ENCODE data around the gene HIF3A. TPM values are rescaled to one million over a fixed set of nuclear protein-coding genes. Genes with fewer than 3 reads are reported as not detected.

Gene HIF3A
- total and polyA plus RNA-seq, 2 of the 4 experiments (the other 2 are of a cell fraction), result 0.02 TPM; not detected in 1

DNA sequence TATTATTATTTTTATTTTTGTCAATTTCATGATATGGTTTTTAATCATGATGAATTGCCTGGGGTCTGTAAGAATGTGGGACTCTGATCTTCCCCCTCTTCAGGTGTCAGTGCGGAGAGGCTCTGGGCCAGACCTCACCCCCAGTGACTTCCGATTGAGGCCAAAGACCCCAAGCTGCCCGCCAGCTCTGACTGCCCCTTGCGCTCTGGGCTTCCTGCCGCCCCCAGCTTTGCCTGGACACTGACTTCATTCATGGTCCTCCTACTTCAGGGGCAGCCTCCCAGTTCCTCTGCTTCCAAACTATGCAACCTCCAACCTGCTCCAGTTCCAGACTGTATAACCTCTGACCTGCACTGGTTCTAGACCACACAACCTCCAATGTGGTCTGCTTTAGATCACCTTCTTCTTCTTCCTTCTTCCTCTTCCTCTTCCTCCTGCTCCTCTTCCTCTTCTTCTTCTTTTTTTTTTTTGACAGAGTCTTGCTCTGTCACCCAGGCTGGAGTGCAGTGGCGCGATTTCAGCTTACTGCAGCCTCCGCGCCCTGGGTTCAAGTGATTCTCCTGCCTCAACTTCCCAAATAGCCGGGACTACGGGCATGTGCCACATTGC lies 43.3 kb downstream of the HIF3A start:
- Histone ChIP-seq H3K23ac (ENCODE audit: low read depth, low read length) (no peak overlapping the region), H4K5ac (ENCODE audit: low read depth, low read length) (no peak overlapping the region), H2AK9ac (replicated peaks; ENCODE audit: low read depth, low read length, poor library complexity) (no peak overlapping the region), H2AFZ (replicated peaks; ENCODE audit: low read length, poor library complexity) (no peak overlapping the region), H2BK15ac (ENCODE audit: low read depth, low read length) (no peak overlapping the region), H3K27ac (ENCODE audit: insufficient read depth, low read length) (no peak overlapping the region), H3K36me3 (ENCODE audit: control insufficient read depth, insufficient read depth, low read length) (no peaks in the 10 kb centered on the region), H3K9me3 (ENCODE audit: control insufficient read depth, insufficient read depth, low read length) (no peaks in the 10 kb centered on the region), H3K4me3 (ENCODE audit: insufficient read depth, low read depth, low read length) (no peak overlapping the region), H3K18ac (ENCODE audit: low read depth, low read length) (no peak overlapping the region), H3K9ac (ENCODE audit: low read depth, low read length) (no peak overlapping the region), H4K91ac (ENCODE audit: insufficient read depth, low read depth, low read length) (no peak overlapping the region), H4K8ac (ENCODE audit: low read depth in 2 of 2, low read length in 2 of 2) (no peak overlapping the region), H3K79me1 (ENCODE audit: low read depth in 1 of 2, low read length in 2 of 2) (no peaks in the 10 kb centered on the region), H3K4me1 (ENCODE audit: control insufficient read depth, insufficient read depth, low read length) (no peaks in the 10 kb centered on the region), H3K4me2 (ENCODE audit: low read depth, low read length) (no peak overlapping the region), H2BK5ac (ENCODE audit: low read depth, low read length, poor library complexity, severe bottlenecking) (no peak overlapping the region), H2BK20ac (ENCODE audit: low read depth, low read length) (no peak overlapping the region), H3K14ac (replicated peaks; ENCODE audit: low read depth, low read length) (no peak overlapping the region), H4K20me1 (ENCODE audit: insufficient read depth, low read length) (no peaks in the 10 kb centered on the region), H2BK120ac (ENCODE audit: low read depth, low read length) (no peak overlapping the region), H3K4ac (ENCODE audit: low read depth, low read length) (no peak overlapping the region), H2AK5ac (ENCODE audit: low read depth, low read length) (no peak overlapping the region), H3K9me1 (ENCODE audit: insufficient read depth, low read length) (no peaks in the 10 kb centered on the region), H3K56ac (ENCODE audit: extremely low read depth, insufficient read depth, low read length) (no peak overlapping the region), H3K27me3 (ENCODE audit: control insufficient read depth, insufficient read depth, low read length) (peaks cover 33% of the 10 kb centered on the region)
- no TSS peak for BruUV-seq (replicated peaks)
- ChIA-PET CTCF (no interaction called here), POLR2A (ENCODE audit: unreplicated experiment) (no interaction called here)
- dilution Hi-C loops (cut with HindIII; ENCODE audit: low sequenced_read_pairs, unreplicated experiment), result no loop called here
- ATAC-seq (ENCODE audit: low read depth) (no peak), DNase-seq (no peak)
- TF ChIP-seq RFX5 (IDR thresholded peaks at IDR 0.05; ENCODE audit: low read depth, low read length), result no peak
- no peak for TF ChIP-seq CEBPB (IDR thresholded peaks at IDR 0.05; ENCODE audit: low read depth, low read length)
- TF ChIP-seq, protein P1, sequence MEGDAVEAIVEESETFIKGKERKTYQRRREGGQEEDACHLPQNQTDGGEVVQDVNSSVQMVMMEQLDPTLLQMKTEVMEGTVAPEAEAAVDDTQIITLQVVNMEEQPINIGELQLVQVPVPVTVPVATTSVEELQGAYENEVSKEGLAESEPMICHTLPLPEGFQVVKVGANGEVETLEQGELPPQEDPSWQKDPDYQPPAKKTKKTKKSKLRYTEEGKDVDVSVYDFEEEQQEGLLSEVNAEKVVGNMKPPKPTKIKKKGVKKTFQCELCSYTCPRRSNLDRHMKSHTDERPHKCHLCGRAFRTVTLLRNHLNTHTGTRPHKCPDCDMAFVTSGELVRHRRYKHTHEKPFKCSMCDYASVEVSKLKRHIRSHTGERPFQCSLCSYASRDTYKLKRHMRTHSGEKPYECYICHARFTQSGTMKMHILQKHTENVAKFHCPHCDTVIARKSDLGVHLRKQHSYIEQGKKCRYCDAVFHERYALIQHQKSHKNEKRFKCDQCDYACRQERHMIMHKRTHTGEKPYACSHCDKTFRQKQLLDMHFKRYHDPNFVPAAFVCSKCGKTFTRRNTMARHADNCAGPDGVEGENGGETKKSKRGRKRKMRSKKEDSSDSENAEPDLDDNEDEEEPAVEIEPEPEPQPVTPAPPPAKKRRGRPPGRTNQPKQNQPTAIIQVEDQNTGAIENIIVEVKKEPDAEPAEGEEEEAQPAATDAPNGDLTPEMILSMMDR (conservative IDR thresholded peaks at IDR 0.05; ENCODE audit: low read depth, low read length), result no peak
- TF ChIP-seq, protein P2, sequence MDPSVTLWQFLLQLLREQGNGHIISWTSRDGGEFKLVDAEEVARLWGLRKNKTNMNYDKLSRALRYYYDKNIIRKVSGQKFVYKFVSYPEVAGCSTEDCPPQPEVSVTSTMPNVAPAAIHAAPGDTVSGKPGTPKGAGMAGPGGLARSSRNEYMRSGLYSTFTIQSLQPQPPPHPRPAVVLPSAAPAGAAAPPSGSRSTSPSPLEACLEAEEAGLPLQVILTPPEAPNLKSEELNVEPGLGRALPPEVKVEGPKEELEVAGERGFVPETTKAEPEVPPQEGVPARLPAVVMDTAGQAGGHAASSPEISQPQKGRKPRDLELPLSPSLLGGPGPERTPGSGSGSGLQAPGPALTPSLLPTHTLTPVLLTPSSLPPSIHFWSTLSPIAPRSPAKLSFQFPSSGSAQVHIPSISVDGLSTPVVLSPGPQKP (IDR thresholded peaks at IDR 0.05; ENCODE audit: borderline replicate concordance, low read depth, low read length), result no peak
- TF ChIP-seq, protein P3, sequence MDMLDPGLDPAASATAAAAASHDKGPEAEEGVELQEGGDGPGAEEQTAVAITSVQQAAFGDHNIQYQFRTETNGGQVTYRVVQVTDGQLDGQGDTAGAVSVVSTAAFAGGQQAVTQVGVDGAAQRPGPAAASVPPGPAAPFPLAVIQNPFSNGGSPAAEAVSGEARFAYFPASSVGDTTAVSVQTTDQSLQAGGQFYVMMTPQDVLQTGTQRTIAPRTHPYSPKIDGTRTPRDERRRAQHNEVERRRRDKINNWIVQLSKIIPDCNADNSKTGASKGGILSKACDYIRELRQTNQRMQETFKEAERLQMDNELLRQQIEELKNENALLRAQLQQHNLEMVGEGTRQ (IDR thresholded peaks at IDR 0.05; ENCODE audit: low read depth, low read length), result no peak
- no peak for TF ChIP-seq RCOR1 (IDR thresholded peaks at IDR 0.05; ENCODE audit: insufficient replicate concordance, low read length)
- TF ChIP-seq FOS (IDR thresholded peaks at IDR 0.05; ENCODE audit: low read depth, low read length), result no peak
- no peak for TF ChIP-seq MAZ (IDR thresholded peaks at IDR 0.05; ENCODE audit: borderline replicate concordance, low read depth, low read length)
- TF ChIP-seq NFE2L2 (IDR thresholded peaks at IDR 0.05; ENCODE audit: low read depth, low read length), result no peak
- TF ChIP-seq RAD21 (IDR thresholded peaks at IDR 0.05; ENCODE audit: low read length), result no peak
- no peak for TF ChIP-seq MXI1 (IDR thresholded peaks at IDR 0.05; ENCODE audit: borderline replicate concordance, low read depth, low read length)
- TF ChIP-seq POLR2A (IDR thresholded peaks at IDR 0.05; ENCODE audit: low read depth, low read length), result no peak
- TF ChIP-seq SMC3 (IDR thresholded peaks at IDR 0.05; ENCODE audit: low read depth, low read length), result no peak
- no peak for TF ChIP-seq BHLHE40 (IDR thresholded peaks at IDR 0.05; ENCODE audit: low read depth, low read length)
- TF ChIP-seq MAFK (IDR thresholded peaks at IDR 0.05; ENCODE audit: low read depth, low read length), result no peak
- no peak for TF ChIP-seq CHD1 (IDR thresholded peaks at IDR 0.05; ENCODE audit: low read depth, low read length)
- in situ Hi-C loops (cut with MboI; ENCODE audit: low sequenced_read_pairs), result no loop called here
- intact Hi-C loops (cut with micrococcal nuclease), result no loop called here
- 95% methylated on average over 4 of the region's 11 CpGs; no CpG with 5 or more reads in 1 of the 2 experiments for WGBS, 2 experiments (ENCODE audit: extremely low coverage in 2 of 2, insufficient read length in 1 of 2)
